ENCODE measurements around the gene RASSF6.

GRCh38 chr4:73631565-73632226 lies 11.5 kb upstream of the RASSF6 start:
- no peak for TF ChIP-seq CTCF (IDR thresholded peaks at IDR 0.05)
- TF ChIP-seq POLR2A (IDR thresholded peaks at IDR 0.05; ENCODE audit: low read depth) = no peak

All from esophagus muscularis mucosa (tissue), 3 donors.